Pons (tissue), 1 donor: ENCODE measurements around the gene SLC2A4RG.

ENCODE experiments used
- DNase-seq: peaks from one replicate; pipeline ENCODE4 v3.0.0-alpha.2; 2016; ENCODE audit warnings: low spot score

The SLC2A4RG gene

GRCh38 chr20:63699466-63700198 is 39.9 kb upstream of the SLC2A4RG start:
- DNase-seq, result no peak

- DNase-seq, result no peak
These were observed 39.2 kb upstream of the SLC2A4RG start for GRCh38 chr20:63700199-63701050.

- DNase-seq, result no peak
These were observed 38.6 kb upstream of the SLC2A4RG start for GRCh38 chr20:63701051-63701328.

- DNase-seq, result no peak
These were observed 38.1 kb upstream of the SLC2A4RG start for GRCh38 chr20:63701329-63702035.

GRCh38 chr20:63702036-63702665 is 37.4 kb upstream of the SLC2A4RG start:
- no peak for DNase-seq

GRCh38 chr20:63702751-63703470 is 36.7 kb upstream of the SLC2A4RG start:
- no peak for DNase-seq

- DNase-seq, result no peak
These were observed 36.1 kb upstream of the SLC2A4RG start for GRCh38 chr20:63703471-63703975.

GRCh38 chr20:63703976-63704748 is 35.4 kb upstream of the SLC2A4RG start:
- DNase-seq, result no peak

- DNase-seq, result no peak
These were observed 34.8 kb upstream of the SLC2A4RG start for GRCh38 chr20:63704749-63705117.

GRCh38 chr20:63705232-63706026 is 34.1 kb upstream of the SLC2A4RG start:
- no peak for DNase-seq

GRCh38 chr20:63706027-63706695 is 33.4 kb upstream of the SLC2A4RG start:
- DNase-seq, result no peak

GRCh38 chr20:63706852-63707557 is 32.6 kb upstream of the SLC2A4RG start:
- DNase-seq, result no peak

GRCh38 chr20:63707558-63708300 is 31.8 kb upstream of the SLC2A4RG start, which contains the start of the genes ARFRP1 and ZGPAT:
TSS of gene ARFRP1 (minus strand) at chr20:63707976. CDS start at chr20:63707091, 885 bp downstream.
TSS of gene ZGPAT (plus strand) at chr20:63708039. CDS start at chr20:63708581, 542 bp downstream.
- peak; percentile 75 for DNase-seq

GRCh38 chr20:63708301-63709148 is 31.1 kb upstream of the SLC2A4RG start:
- DNase-seq, result no peak

GRCh38 chr20:63709149-63709527 is 30.4 kb upstream of the SLC2A4RG start:
- DNase-seq, result no peak

GRCh38 chr20:63711085-63711645 is 28.4 kb upstream of the SLC2A4RG start:
- no peak for DNase-seq
